ENCODE measurements around the gene XRCC4. TPM values are rescaled to one million over a fixed set of nuclear protein-coding genes. Genes with fewer than 3 reads are reported as not detected.

XRCC4 gene
- total RNA-seq, 2 experiments from 2014 or later: 12.8 to 12.9 TPM

- H3K27me3 Mint-ChIP-seq: no peaks in the 10 kb centered on the region
- H3K36me3 Mint-ChIP-seq (ENCODE audit: low read depth): no peaks in the 10 kb centered on the region
- TF ChIP-seq, protein P1, sequence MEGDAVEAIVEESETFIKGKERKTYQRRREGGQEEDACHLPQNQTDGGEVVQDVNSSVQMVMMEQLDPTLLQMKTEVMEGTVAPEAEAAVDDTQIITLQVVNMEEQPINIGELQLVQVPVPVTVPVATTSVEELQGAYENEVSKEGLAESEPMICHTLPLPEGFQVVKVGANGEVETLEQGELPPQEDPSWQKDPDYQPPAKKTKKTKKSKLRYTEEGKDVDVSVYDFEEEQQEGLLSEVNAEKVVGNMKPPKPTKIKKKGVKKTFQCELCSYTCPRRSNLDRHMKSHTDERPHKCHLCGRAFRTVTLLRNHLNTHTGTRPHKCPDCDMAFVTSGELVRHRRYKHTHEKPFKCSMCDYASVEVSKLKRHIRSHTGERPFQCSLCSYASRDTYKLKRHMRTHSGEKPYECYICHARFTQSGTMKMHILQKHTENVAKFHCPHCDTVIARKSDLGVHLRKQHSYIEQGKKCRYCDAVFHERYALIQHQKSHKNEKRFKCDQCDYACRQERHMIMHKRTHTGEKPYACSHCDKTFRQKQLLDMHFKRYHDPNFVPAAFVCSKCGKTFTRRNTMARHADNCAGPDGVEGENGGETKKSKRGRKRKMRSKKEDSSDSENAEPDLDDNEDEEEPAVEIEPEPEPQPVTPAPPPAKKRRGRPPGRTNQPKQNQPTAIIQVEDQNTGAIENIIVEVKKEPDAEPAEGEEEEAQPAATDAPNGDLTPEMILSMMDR (IDR thresholded peaks at IDR 0.05): no peak
- intact Hi-C loops (cut with micrococcal nuclease): no loop called here
- no peak for ATAC-seq
- no peak for DNase-seq
- H3K27ac Mint-ChIP-seq: no peak overlapping the region
- H3K9me3 Mint-ChIP-seq: no peaks in the 10 kb centered on the region
- ChIA-PET CTCF (no interaction called here), POLR2A (no interaction called here)
- H3K4me3 Mint-ChIP-seq: no peak overlapping the region
- H3K4me1 Mint-ChIP-seq (ENCODE audit: low read depth): no peaks in the 10 kb centered on the region
These were observed 167.2 kb downstream of the XRCC4 start for GRCh38 chr5:83244516-83244915.

DNA sequence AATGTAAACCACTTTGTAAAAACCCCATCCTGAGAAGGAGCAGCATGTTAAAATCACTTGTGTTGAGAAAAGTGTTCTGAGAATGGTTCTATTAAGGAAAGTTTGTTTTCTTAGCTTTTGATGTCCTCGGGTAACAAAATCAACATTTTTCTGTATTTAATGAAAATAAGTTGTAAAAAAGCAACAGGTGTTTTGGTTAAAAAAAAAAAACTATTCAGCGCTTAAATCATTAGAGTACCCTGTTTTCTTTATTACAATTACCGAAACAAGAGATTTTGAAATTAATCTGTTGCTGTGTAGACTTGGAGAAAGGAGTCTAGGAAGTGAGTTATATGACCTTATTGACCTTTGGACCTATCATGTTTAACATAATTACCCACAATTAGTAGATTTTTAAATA lies 167.7 kb downstream of the XRCC4 start:
- CTCF ChIA-PET: no interaction called here
- TF ChIP-seq, protein P1 (IDR thresholded peaks at IDR 0.05): no peak
- no peaks in the 10 kb centered on the region for H3K27me3 Mint-ChIP-seq
- no peak overlapping the region for H3K4me3 Mint-ChIP-seq
- no peak overlapping the region for H3K27ac Mint-ChIP-seq
- H3K4me1 Mint-ChIP-seq (ENCODE audit: low read depth): no peaks in the 10 kb centered on the region
- intact Hi-C loops (cut with micrococcal nuclease): no loop called here
- POLR2A ChIA-PET: no interaction called here
- H3K9me3 Mint-ChIP-seq: no peaks in the 10 kb centered on the region
- H3K36me3 Mint-ChIP-seq (ENCODE audit: low read depth): no peaks in the 10 kb centered on the region
- DNase-seq: no peak
- ATAC-seq: no peak

DNA sequence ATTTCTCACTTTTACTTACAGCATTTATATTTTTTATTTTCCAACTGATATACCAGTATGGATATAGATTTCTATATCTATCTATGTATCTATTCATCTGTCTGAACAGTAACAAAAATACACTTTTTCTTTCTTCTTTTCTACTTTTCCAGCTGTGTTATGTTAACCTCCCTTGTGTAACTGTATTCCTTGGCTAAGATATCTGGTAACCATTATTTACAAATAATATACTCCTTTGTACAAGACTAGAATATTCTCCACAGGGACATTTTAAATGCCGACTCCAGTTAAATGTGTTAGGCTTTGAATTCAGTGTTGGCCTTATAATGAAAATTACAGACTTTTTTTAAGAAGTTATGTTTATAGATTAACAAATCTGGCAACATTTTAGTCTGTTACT lies 168.7 kb downstream of the XRCC4 start:
- Mint-ChIP-seq H3K9me3 (no peaks in the 10 kb centered on the region), H3K27me3 (no peaks in the 10 kb centered on the region), H3K4me3 (no peak overlapping the region), H3K27ac (no peak overlapping the region), H3K4me1 (ENCODE audit: low read depth) (no peaks in the 10 kb centered on the region), H3K36me3 (ENCODE audit: low read depth) (no peaks in the 10 kb centered on the region)
- ChIA-PET POLR2A (no interaction called here), CTCF (no interaction called here)
- TF ChIP-seq, protein P1 (IDR thresholded peaks at IDR 0.05): no peak
- DNase-seq (no peak), ATAC-seq (no peak)
- intact Hi-C loops (cut with micrococcal nuclease): no loop called here

DNA sequence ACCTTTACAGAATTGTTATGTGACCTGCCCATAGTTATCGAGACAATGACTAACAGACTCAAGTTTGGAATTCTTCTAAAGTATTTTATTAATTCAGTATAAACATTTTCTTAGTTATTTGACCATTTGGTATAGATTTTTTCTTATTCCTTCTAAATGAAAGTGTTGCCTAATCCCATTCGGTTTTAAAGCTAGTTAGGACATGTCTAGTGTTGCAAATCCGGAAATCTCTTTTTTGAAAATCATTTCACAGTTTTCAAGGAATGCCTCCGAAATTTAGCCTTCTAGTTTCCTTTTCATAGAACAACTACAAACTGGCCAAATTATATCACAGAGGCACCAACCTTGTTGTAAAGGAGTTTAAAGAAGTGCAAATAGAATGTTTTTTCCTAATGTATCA lies 171.8 kb downstream of the XRCC4 start:
- TF ChIP-seq, protein P1 (IDR thresholded peaks at IDR 0.05): no peak
- Mint-ChIP-seq H3K27me3 (no peaks in the 10 kb centered on the region), H3K9me3 (no peaks in the 10 kb centered on the region), H3K27ac (no peak overlapping the region), H3K4me1 (ENCODE audit: low read depth) (no peaks in the 10 kb centered on the region), H3K4me3 (no peak overlapping the region), H3K36me3 (ENCODE audit: low read depth) (no peaks in the 10 kb centered on the region)
- DNase-seq (no peak), ATAC-seq (no peak)
- ChIA-PET POLR2A (no interaction called here), CTCF (no interaction called here)
- intact Hi-C loops (cut with micrococcal nuclease): no loop called here

DNA sequence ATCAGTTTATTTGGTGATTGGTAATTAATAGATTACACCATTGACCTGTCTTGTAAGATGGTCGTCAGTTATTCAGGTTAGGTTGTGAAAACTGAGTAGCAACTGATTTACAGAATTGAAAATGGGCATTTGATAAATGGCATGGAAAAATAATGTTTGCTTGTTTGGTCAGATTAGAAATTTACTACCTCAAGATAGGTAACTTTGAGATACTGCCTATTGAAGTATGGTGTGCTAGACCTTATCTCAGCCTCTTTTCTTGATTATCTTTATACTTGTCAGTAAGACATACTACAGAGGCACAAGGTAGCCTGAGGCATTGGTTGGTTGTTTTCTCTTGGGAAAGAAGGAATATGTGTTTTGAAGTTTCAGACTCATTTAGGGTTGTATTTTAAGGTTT lies 174.5 kb downstream of the XRCC4 start:
- no peaks in the 10 kb centered on the region for H3K4me1 Mint-ChIP-seq (ENCODE audit: low read depth)
- H3K9me3 Mint-ChIP-seq: no peaks in the 10 kb centered on the region
- CTCF ChIA-PET: no interaction called here
- DNase-seq (no peak), ATAC-seq (no peak)
- no peaks in the 10 kb centered on the region for H3K36me3 Mint-ChIP-seq (ENCODE audit: low read depth)
- no peak overlapping the region for H3K27ac Mint-ChIP-seq
- TF ChIP-seq, protein P1 (IDR thresholded peaks at IDR 0.05): no peak
- H3K4me3 Mint-ChIP-seq: no peak overlapping the region
- intact Hi-C loops (cut with micrococcal nuclease): no loop called here
- no peaks in the 10 kb centered on the region for H3K27me3 Mint-ChIP-seq
- POLR2A ChIA-PET: no interaction called here
